GM23338 (cell line): ENCODE results near the gene FREY1. TPM values are rescaled to one million over a fixed set of nuclear protein-coding genes. Genes with fewer than 3 reads are reported as not detected.

Source experiments
- ATAC-seq: fragments of 200-7000 bp; cut with Tn5 transposase; 3 replicates; pipeline ENCODE4 v1.9.1; 2020
- DNase-seq: peaks from one replicate; pipeline ENCODE4 v3.0.0-alpha.2; 2015; ENCODE audit warnings: low spot score
- H2AFZ ChIP-seq: fragments of 200-600 bp; sonication (generic); 2 replicates; pipeline ENCODE4 v1.8.0; 2016; ENCODE audit warnings: antibody characterized with exemption, mild to moderate bottlenecking, moderate library complexity
- H3F3A ChIP-seq: fragments of 200-600 bp; sonication (generic); replicated peaks from 2 replicates; pipeline ENCODE4 v1.8.0; 2017; ENCODE audit warnings: antibody characterized with exemption, mixed run types, low read depth
- H3K27ac ChIP-seq: fragments of 200-600 bp; sonication (generic); 2 replicates; pipeline ENCODE4 v1.6.1; 2016; ENCODE audit warnings: low read depth
- H3K27me3 ChIP-seq: fragments of 200-600 bp; sonication (generic); 2 replicates; pipeline ENCODE4 v1.8.0; 2016; ENCODE audit warnings: mild to moderate bottlenecking, mixed run types, moderate library complexity; ENCODE audit not compliant: insufficient read depth
- H3K36me3 ChIP-seq: fragments of 200-600 bp; sonication (generic); 2 replicates; pipeline ENCODE4 v1.8.0; 2016; ENCODE audit warnings: mild to moderate bottlenecking; ENCODE audit not compliant: insufficient read depth
- H3K4me1 ChIP-seq: fragments of 200-600 bp; sonication (generic); 2 replicates; pipeline ENCODE4 v1.8.0; 2016; ENCODE audit warnings: mild to moderate bottlenecking, moderate library complexity; ENCODE audit not compliant: insufficient read depth
- H3K4me2 ChIP-seq: fragments of 200-600 bp; sonication (generic); 2 replicates; pipeline ENCODE4 v1.7.1; 2017; ENCODE audit warnings: mixed run types
- H3K4me3 ChIP-seq: fragments of 200-600 bp; sonication (generic); 2 replicates; pipeline ENCODE4 v1.6.1; 2016; ENCODE audit warnings: mixed run types
- H3K79me2 ChIP-seq: fragments of 200-600 bp; sonication (generic); replicated peaks from 2 replicates; pipeline ENCODE4 v1.8.0; 2017; ENCODE audit warnings: mild to moderate bottlenecking; ENCODE audit not compliant: insufficient read depth
- H3K9me2 ChIP-seq: fragments of 200-600 bp; sonication (generic); 2 replicates; pipeline ENCODE4 v1.8.0; 2017; ENCODE audit not compliant: insufficient read depth
- H4K20me1 ChIP-seq: fragments of 200-600 bp; sonication (generic); replicated peaks from 2 replicates; pipeline ENCODE4 v1.8.0; 2017; ENCODE audit warnings: mild to moderate bottlenecking; ENCODE audit not compliant: insufficient read depth
- H3K27ac Mint-ChIP-seq: 2 replicates; pipeline ENCODE4 v1.8.0; 2020; ENCODE audit warnings: inconsistent platforms, mild to moderate bottlenecking, moderate library complexity, mixed read lengths
- H3K27me3 Mint-ChIP-seq: 3 replicates; pipeline ENCODE4 v1.8.0; 2022; ENCODE audit warnings: low read depth, mild to moderate bottlenecking, moderate library complexity, mixed read lengths, inconsistent platforms; ENCODE audit not compliant: insufficient read depth, poor library complexity
- H3K36me3 Mint-ChIP-seq: 3 replicates; pipeline ENCODE4 v1.8.0; 2021; ENCODE audit warnings: low read depth, mild to moderate bottlenecking, inconsistent platforms, moderate library complexity, mixed read lengths
- H3K4me1 Mint-ChIP-seq: 3 replicates; pipeline ENCODE4 v1.8.0; 2020; ENCODE audit warnings: mild to moderate bottlenecking, inconsistent platforms, mixed read lengths
- H3K4me3 Mint-ChIP-seq: 3 replicates; pipeline ENCODE4 v1.8.0; 2021; ENCODE audit warnings: moderate library complexity, mild to moderate bottlenecking, inconsistent platforms, mixed read lengths
- H3K9me3 Mint-ChIP-seq: 3 replicates; pipeline ENCODE4 v1.8.0; 2020; ENCODE audit warnings: moderate library complexity, mild to moderate bottlenecking, inconsistent platforms, mixed read lengths
- CREB1 ChIP-seq: fragments of 250-450 bp; sonication (Bioruptor Pico); IDR thresholded peaks from 2 replicates; pipeline ENCODE4 v1.5.0; 2020; ENCODE audit warnings: low read depth, mild to moderate bottlenecking, moderate library complexity
- EZH2 ChIP-seq: fragments of 200-600 bp; sonication (generic); IDR thresholded peaks from one replicate; pipeline ENCODE4 v1.8.0; 2017; ENCODE audit warnings: antibody characterized with exemption, mild to moderate bottlenecking, low read depth; ENCODE audit not compliant: unreplicated experiment
- JUNB ChIP-seq: IDR thresholded peaks from one replicate; pipeline ENCODE4 v1.6.1; 2016; ENCODE audit warnings: antibody characterized with exemption; ENCODE audit not compliant: unreplicated experiment
- NANOG ChIP-seq: IDR thresholded peaks from 2 replicates; pipeline ENCODE4 v1.6.1; 2016; ENCODE audit warnings: antibody characterized with exemption, borderline replicate concordance
- POLR2AphosphoS5 ChIP-seq: IDR thresholded peaks from 2 replicates; pipeline ENCODE4 v1.6.1; 2016; ENCODE audit warnings: antibody characterized with exemption, low read depth
- REST ChIP-seq: IDR thresholded peaks from one replicate; pipeline ENCODE4 v1.6.1; 2018; ENCODE audit warnings: antibody characterized with exemption; ENCODE audit not compliant: unreplicated experiment
- STAT1 ChIP-seq: IDR thresholded peaks from one replicate; pipeline ENCODE4 v1.6.1; 2016; ENCODE audit warnings: antibody characterized with exemption; ENCODE audit not compliant: unreplicated experiment
- ZNF114 ChIP-seq: fragments of 250-450 bp; sonication (Bioruptor Pico); IDR thresholded peaks from 2 replicates; pipeline ENCODE4 v1.5.0; 2020; ENCODE audit warnings: mild to moderate bottlenecking, moderate library complexity
- ZNF462 ChIP-seq: fragments of 250-450 bp; sonication (Bioruptor Pico); IDR thresholded peaks from 2 replicates; pipeline ENCODE4 v1.5.0; 2020; ENCODE audit warnings: mild to moderate bottlenecking, moderate library complexity
- polyA plus RNA-seq: library from polyadenylated mRNA; unstranded; fragments of >200 nt; fragmentation: Nextera tagmentation; extraction: Ambion mirVana; gene quantifications from 2 replicates; pipeline ENCODE4 v1.2.1, GENCODE V29; 2016
- total RNA-seq: library from RNA; depleted of rRNA; stranded (reverse); fragments of >200 nt; shearing (Covaris generic); gene quantifications from 2 replicates; pipeline ENCODE4 v1.2.3, GENCODE V29; 2014

The FREY1 gene
- total and polyA plus RNA-seq, 2 experiments from 2014 or later = 1.1 TPM; not detected in 1

- TF ChIP-seq REST = no peak
- TF ChIP-seq ZNF114 (CRISPR knock-in tag) = no peak
These were observed 21.6 kb upstream of the FREY1 start (continued) for GRCh38 chr11:45928535-45929215.

- Histone ChIP-seq H3K36me3 (no peaks in the 10 kb centered on the region), H3K4me2 (no peak overlapping the region), H3F3A (peaks cover 4% of the 10 kb centered on the region; the same call in 1 of the 2 replicates), H3K4me3 (no peak overlapping the region), H3K9me2 (no peaks in the 10 kb centered on the region), H4K20me1 (peaks cover 10% of the 10 kb centered on the region), H3K79me2 (peaks cover 19% of the 10 kb centered on the region), H3K4me1 (peaks cover 7% of the 10 kb centered on the region), H2AFZ (no peak overlapping the region), H3K27ac (no peak overlapping the region), H3K27me3 (no peaks in the 10 kb centered on the region)
- H3K9me3 Mint-ChIP-seq = no peaks in the 10 kb centered on the region; the same call in 2 of the 3 replicates
- peaks cover 17% of the 10 kb centered on the region for H3K4me1 Mint-ChIP-seq
- no peak for DNase-seq
- TF ChIP-seq STAT1 = no peak
- H3K27me3 Mint-ChIP-seq = peaks cover 18% of the 10 kb centered on the region
- H3K27ac Mint-ChIP-seq = no peak overlapping the region
- H3K36me3 Mint-ChIP-seq = peaks cover 53% of the 10 kb centered on the region
- H3K4me3 Mint-ChIP-seq = no peak overlapping the region
- ATAC-seq = no peak
These were observed 20.8 kb upstream of the FREY1 start for GRCh38 chr11:45927684-45928413.

GRCh38 chr11:45927332-45927683, 20.2 kb upstream of the FREY1 start:
- peaks cover 17% of the 10 kb centered on the region for H3K4me1 Mint-ChIP-seq
- TF ChIP-seq ZNF462 (no peak), POLR2AphosphoS5 (no peak), JUNB (no peak), CREB1 (CRISPR knock-in tag) (no peak), STAT1 (no peak), NANOG (no peak), EZH2 (no peak), ZNF114 (CRISPR knock-in tag) (no peak)
- no peak overlapping the region for H3K27ac Mint-ChIP-seq
- Histone ChIP-seq H4K20me1 (peaks cover 9% of the 10 kb centered on the region; the same call in 1 of the 2 replicates), H3K4me1 (peaks cover 7% of the 10 kb centered on the region), H3K27ac (no peak overlapping the region), H3K4me2 (no peak overlapping the region), H3K36me3 (no peaks in the 10 kb centered on the region), H3K9me2 (no peaks in the 10 kb centered on the region), H3F3A (peaks cover 4% of the 10 kb centered on the region; the same call in 1 of the 2 replicates), H3K79me2 (peaks cover 19% of the 10 kb centered on the region), H3K4me3 (no peak overlapping the region), H3K27me3 (no peaks in the 10 kb centered on the region), H2AFZ (no peak overlapping the region)
- H3K27me3 Mint-ChIP-seq = peaks cover 18% of the 10 kb centered on the region
- no peaks in the 10 kb centered on the region; the same call in 2 of the 3 replicates for H3K9me3 Mint-ChIP-seq
- DNase-seq (no peak), ATAC-seq (no peak)
- H3K36me3 Mint-ChIP-seq = peaks cover 49% of the 10 kb centered on the region
- H3K4me3 Mint-ChIP-seq = no peak overlapping the region
